ENCODE measurements around the gene PCDHA1.

The PCDHA1 gene

GRCh38 chr5:140978983-140979382, 193.0 kb downstream of the PCDHA1 start:
- Histone ChIP-seq H3K4me2 (peak overlapping the region in 2 of 11 experiments; percentile 34 to 54; a peak in 2 of 22 replicates), H3K4me3 (no peak overlapping the region), H3K4me1 (peaks cover 0 to 34% (median 0%) of the 10 kb centered on the region in 10 experiments; a peak in 6 of 20 replicates), H4K20me1 (no peaks in the 10 kb centered on the region), H3K36me3 (peaks cover 0 to 4% (median 0%) of the 10 kb centered on the region in 11 experiments; a peak in 1 of 22 replicates), H3K27ac (peak overlapping the region in 3 of 11 experiments; percentile 82 to 94 (median 89); a peak in 5 of 22 replicates), H3K27me3 (no peaks in the 10 kb centered on the region), H3K9ac (peak overlapping the region in 2 of 11 experiments; percentile 20 to 76; a peak in 1 of 22 replicates), H3K9me3 (replicated peaks in 1 of 11) (peaks cover 0 to 39% (median 0%) of the 10 kb centered on the region in 11 experiments; a peak in 5 of 22 replicates)
- TF ChIP-seq Cebpa-rat (IDR thresholded peaks at IDR 0.05): no peak

GRCh38 chr5:140982083-140982716, 196.3 kb downstream of the PCDHA1 start:
- H3K36me3 ChIP-seq: no peaks in the 10 kb centered on the region
- H3K9me3 ChIP-seq (replicated peaks in 1 of 11): peaks cover 0 to 15% (median 0%) of the 10 kb centered on the region in 11 experiments; a peak in 4 of 22 replicates
- no peak overlapping the region for H3K4me2 ChIP-seq
- no peaks in the 10 kb centered on the region for H3K27me3 ChIP-seq
- no peak overlapping the region for H3K9ac ChIP-seq
- TF ChIP-seq Cebpa-rat (IDR thresholded peaks at IDR 0.05): no peak
- H3K4me3 ChIP-seq: no peak overlapping the region
- H4K20me1 ChIP-seq: no peaks in the 10 kb centered on the region
- H3K27ac ChIP-seq: no peak overlapping the region
- peaks cover 0 to 22% (median 0%) of the 10 kb centered on the region in 10 experiments; a peak in 6 of 20 replicates for H3K4me1 ChIP-seq

- Histone ChIP-seq H3K27ac (no peak overlapping the region), H3K4me3 (no peak overlapping the region), H3K4me1 (no peaks in the 10 kb centered on the region; a peak in 1 of 20 replicates), H3K27me3 (no peaks in the 10 kb centered on the region), H3K9ac (no peak overlapping the region), H3K4me2 (no peak overlapping the region), H3K9me3 (replicated peaks in 1 of 11) (peaks cover 0 to 4% (median 0%) of the 10 kb centered on the region in 11 experiments; a peak in 1 of 22 replicates), H3K36me3 (no peaks in the 10 kb centered on the region), H4K20me1 (no peaks in the 10 kb centered on the region)
- no peak for TF ChIP-seq Cebpa-rat (IDR thresholded peaks at IDR 0.05)
Observed at GRCh38 chr5:140986117-140986521, 200.2 kb downstream of the PCDHA1 start.

GRCh38 chr5:140988100-140988499, 202.2 kb downstream of the PCDHA1 start:
- no peak overlapping the region for H3K9ac ChIP-seq
- peaks cover 0 to 4% (median 0%) of the 10 kb centered on the region in 11 experiments; a peak in 1 of 22 replicates for H3K9me3 ChIP-seq (replicated peaks in 1 of 11)
- no peaks in the 10 kb centered on the region for H3K36me3 ChIP-seq
- H3K4me2 ChIP-seq: no peak overlapping the region
- no peaks in the 10 kb centered on the region for H4K20me1 ChIP-seq
- no peak for TF ChIP-seq Cebpa-rat (IDR thresholded peaks at IDR 0.05)
- no peak overlapping the region for H3K4me3 ChIP-seq
- no peaks in the 10 kb centered on the region; a peak in 1 of 20 replicates for H3K4me1 ChIP-seq
- no peaks in the 10 kb centered on the region for H3K27me3 ChIP-seq
- no peak overlapping the region for H3K27ac ChIP-seq

GRCh38 chr5:140988608-140989007, 202.7 kb downstream of the PCDHA1 start:
- H3K9ac ChIP-seq: no peak overlapping the region
- H3K27me3 ChIP-seq: no peaks in the 10 kb centered on the region
- H3K27ac ChIP-seq: no peak overlapping the region
- no peaks in the 10 kb centered on the region for H3K36me3 ChIP-seq
- H4K20me1 ChIP-seq: no peaks in the 10 kb centered on the region
- peaks cover 0 to 4% (median 0%) of the 10 kb centered on the region in 11 experiments; a peak in 1 of 22 replicates for H3K9me3 ChIP-seq (replicated peaks in 1 of 11)
- no peak overlapping the region for H3K4me2 ChIP-seq
- no peaks in the 10 kb centered on the region; a peak in 1 of 20 replicates for H3K4me1 ChIP-seq
- H3K4me3 ChIP-seq: no peak overlapping the region
- TF ChIP-seq Cebpa-rat (IDR thresholded peaks at IDR 0.05): no peak

- peaks cover 0 to 4% (median 0%) of the 10 kb centered on the region in 11 experiments; a peak in 1 of 22 replicates for H3K9me3 ChIP-seq (replicated peaks in 1 of 11)
- H3K27ac ChIP-seq: no peak overlapping the region
- no peak for TF ChIP-seq Cebpa-rat (IDR thresholded peaks at IDR 0.05)
- no peak overlapping the region for H3K4me2 ChIP-seq
- no peaks in the 10 kb centered on the region for H3K4me1 ChIP-seq
- no peaks in the 10 kb centered on the region for H3K27me3 ChIP-seq
- no peaks in the 10 kb centered on the region for H4K20me1 ChIP-seq
- no peaks in the 10 kb centered on the region for H3K36me3 ChIP-seq
- H3K4me3 ChIP-seq: no peak overlapping the region
- H3K9ac ChIP-seq: no peak overlapping the region
Observed at GRCh38 chr5:140989254-140990020, 203.5 kb downstream of the PCDHA1 start.

GRCh38 chr5:140992828-140993227, 206.9 kb downstream of the PCDHA1 start:
- Histone ChIP-seq H3K36me3 (no peaks in the 10 kb centered on the region), H3K27me3 (no peaks in the 10 kb centered on the region), H4K20me1 (no peaks in the 10 kb centered on the region), H3K9ac (no peak overlapping the region), H3K4me2 (no peak overlapping the region), H3K9me3 (replicated peaks in 1 of 11) (peaks cover 0 to 4% (median 0%) of the 10 kb centered on the region in 11 experiments; a peak in 1 of 22 replicates), H3K27ac (no peak overlapping the region), H3K4me1 (peaks cover 0 to 10% (median 0%) of the 10 kb centered on the region in 10 experiments; a peak in 2 of 20 replicates), H3K4me3 (no peak overlapping the region)
- TF ChIP-seq Cebpa-rat (IDR thresholded peaks at IDR 0.05): no peak

- Histone ChIP-seq H3K27ac (no peak overlapping the region), H3K9me3 (replicated peaks in 1 of 11) (no peaks in the 10 kb centered on the region), H3K4me3 (no peak overlapping the region), H3K4me2 (peak overlapping the region in 1 of 11 experiments; percentile 6; a peak in 1 of 22 replicates), H3K4me1 (peaks cover 0 to 10% (median 0%) of the 10 kb centered on the region in 10 experiments; a peak in 2 of 20 replicates), H4K20me1 (no peaks in the 10 kb centered on the region), H3K36me3 (no peaks in the 10 kb centered on the region), H3K9ac (no peak overlapping the region), H3K27me3 (peaks cover 0 to under 1% (median 0%) of the 10 kb centered on the region in 11 experiments; a peak in 2 of 22 replicates)
- TF ChIP-seq Cebpa-rat (IDR thresholded peaks at IDR 0.05): no peak
Observed at GRCh38 chr5:140996060-140996459, 210.1 kb downstream of the PCDHA1 start.

- H3K27ac ChIP-seq: no peak overlapping the region
Observed at GRCh38 chr5:140998921-140999410, 213.0 kb downstream of the PCDHA1 start.

More at GRCh38 chr5:140998921-140999410, 213.0 kb downstream of the PCDHA1 start:
- Histone ChIP-seq H3K27me3 (peaks cover 0 to 12% (median 5%) of the 10 kb centered on the region in 11 experiments; a peak in 11 of 22 replicates), H3K9me3 (replicated peaks in 1 of 11) (no peaks in the 10 kb centered on the region), H3K36me3 (no peaks in the 10 kb centered on the region), H4K20me1 (no peaks in the 10 kb centered on the region), H3K9ac (no peak overlapping the region), H3K4me1 (peaks cover 0 to 12% (median 0%) of the 10 kb centered on the region in 10 experiments; a peak in 2 of 20 replicates), H3K4me2 (no peak overlapping the region), H3K4me3 (no peak overlapping the region)
- TF ChIP-seq Cebpa-rat (IDR thresholded peaks at IDR 0.05): no peak
